HepG2 (cell line): ENCODE data around the gene CTDP1. TPM values are rescaled to one million over a fixed set of nuclear protein-coding genes. Genes with fewer than 3 reads are reported as not detected.

Experiments used
- E2F1 ChIP-seq: sonication (generic); formaldehyde crosslinking; IDR thresholded peaks from 2 replicates; pipeline ENCODE4 v1.5.0; 2020; ENCODE audit warnings: missing genetic modification reagents
- HMGXB4 ChIP-seq, 2 experiments: sonication (generic) in 1 of 2; formaldehyde crosslinking in 1 of 2; IDR thresholded peaks; 2 replicates each; pipeline versions ENCODE4 v1.4.0 to v1.6.1; 2018 to 2020; ENCODE audit warnings: missing genetic modification reagents in 2 of 2, borderline replicate concordance in 1 of 2, low read depth in 1 of 2, mild to moderate bottlenecking in 1 of 2, missing biosample characterization in 1 of 2
- HNRNPK ChIP-seq: fragments of 200-400 bp; formaldehyde crosslinking; IDR thresholded peaks from 2 replicates; pipeline ENCODE4 v1.6.1; 2018; ENCODE audit warnings: low read length, low read depth, moderate library complexity, mild to moderate bottlenecking; ENCODE audit not compliant: poor library complexity, severe bottlenecking
- HNRNPUL1 ChIP-seq: fragments of 200-400 bp; formaldehyde crosslinking; IDR thresholded peaks from 2 replicates; pipeline ENCODE4 v1.6.1; 2017; ENCODE audit warnings: low read depth, mild to moderate bottlenecking, low read length, moderate library complexity
- KDM4B ChIP-seq: sonication (generic); formaldehyde crosslinking; IDR thresholded peaks from 2 replicates; pipeline ENCODE4 v1.4.0; 2020; ENCODE audit warnings: missing genetic modification reagents
- MXI1 ChIP-seq: IDR thresholded peaks from 3 replicates; pipeline ENCODE4 v1.6.1; 2012; ENCODE audit warnings: low read depth, low read length, inconsistent platforms, borderline replicate concordance
- MYC ChIP-seq: sonication (generic); formaldehyde crosslinking; IDR thresholded peaks from 2 replicates; pipeline ENCODE4 v1.9.0; 2021; ENCODE audit warnings: missing genetic modification reagents, borderline replicate concordance
- NCOA5 ChIP-seq: sonication (generic); formaldehyde crosslinking; IDR thresholded peaks from 2 replicates; pipeline ENCODE4 v1.4.0; 2020; ENCODE audit warnings: missing genetic modification reagents
- PRDM4 ChIP-seq: sonication (generic); formaldehyde crosslinking; IDR thresholded peaks from 2 replicates; pipeline ENCODE4 v1.9.0; 2021; ENCODE audit warnings: missing genetic modification reagents, borderline replicate concordance
- SRY ChIP-seq: sonication (generic); formaldehyde crosslinking; IDR thresholded peaks from 2 replicates; pipeline ENCODE4 v1.8.0; 2022; ENCODE audit warnings: mild to moderate bottlenecking, missing genetic modification reagents
- TBL1XR1 ChIP-seq: fragments of 150-350 bp; IDR thresholded peaks from 2 replicates; pipeline ENCODE4 v1.6.1; 2014; ENCODE audit warnings: borderline replicate concordance, low read length; ENCODE audit not compliant: partially characterized antibody
- TCF7L2 ChIP-seq: IDR thresholded peaks from 2 replicates; pipeline ENCODE4 v1.6.1; 2011; ENCODE audit warnings: mild to moderate bottlenecking, low read depth, low read length, moderate library complexity
- TSC22D2 ChIP-seq: sonication (generic); formaldehyde crosslinking; IDR thresholded peaks from 2 replicates; pipeline ENCODE4 v1.5.1; 2020; ENCODE audit warnings: missing genetic modification reagents, mild to moderate bottlenecking, borderline replicate concordance
- U2AF2 ChIP-seq: fragments of 200-400 bp; formaldehyde crosslinking; IDR thresholded peaks from 2 replicates; pipeline ENCODE4 v1.6.1; 2017; ENCODE audit warnings: low read depth, mild to moderate bottlenecking, low read length
- ZKSCAN5 ChIP-seq: sonication (generic); formaldehyde crosslinking; IDR thresholded peaks from 2 replicates; pipeline ENCODE4 v1.5.1; 2020; ENCODE audit warnings: mild to moderate bottlenecking, missing genetic modification reagents
- ZNF230 ChIP-seq: sonication (generic); formaldehyde crosslinking; IDR thresholded peaks from 2 replicates; pipeline ENCODE4 v1.4.0; 2020; ENCODE audit warnings: mild to moderate bottlenecking, missing genetic modification reagents
- ZNF275 ChIP-seq: sonication (generic); formaldehyde crosslinking; IDR thresholded peaks from 2 replicates; pipeline ENCODE4 v1.8.0; 2022; ENCODE audit warnings: missing genetic modification reagents, mild to moderate bottlenecking, inconsistent platforms, borderline replicate concordance
- ZNF343 ChIP-seq: sonication (generic); formaldehyde crosslinking; IDR thresholded peaks from 2 replicates; pipeline ENCODE4 v1.4.0; 2020; ENCODE audit warnings: mild to moderate bottlenecking, missing genetic modification reagents
- ZNF367 ChIP-seq: sonication (generic); formaldehyde crosslinking; IDR thresholded peaks from 2 replicates; pipeline ENCODE4 v1.4.0; 2020; ENCODE audit warnings: missing genetic modification reagents, borderline replicate concordance
- ZNF431 ChIP-seq: sonication (generic); formaldehyde crosslinking; IDR thresholded peaks from 2 replicates; pipeline ENCODE4 v1.9.0; 2022; ENCODE audit warnings: missing genetic modification reagents, low read depth, mild to moderate bottlenecking, borderline replicate concordance
- ZNF746 ChIP-seq: sonication (generic); formaldehyde crosslinking; IDR thresholded peaks from 2 replicates; pipeline ENCODE4 v1.8.0; 2022; ENCODE audit warnings: mild to moderate bottlenecking, missing genetic modification reagents
- ZNF770 ChIP-seq: sonication (generic); formaldehyde crosslinking; IDR thresholded peaks from 2 replicates; pipeline ENCODE4 v1.5.0; 2020; ENCODE audit warnings: mild to moderate bottlenecking, missing genetic modification reagents
- polyA plus RNA-seq, 8 experiments: library from polyadenylated mRNA; depleted of rRNA in 3 of 8; stranded (reverse) in 7 of 8; unstranded in 1 of 8; fragments of >200 nt; fragmentation: Illumina TruSeq in 4 of 8; extraction: Trizol in 4 of 8; gene quantifications; 2 replicates each; pipeline versions ENCODE4 v1.2.1 to v1.2.3, GENCODE V29; 2011 to 2016; ENCODE audit warnings: low read depth in 4 of 8, missing spikeins in 1 of 8, mixed read lengths in 1 of 8; ENCODE audit not compliant: insufficient read depth in 1 of 8
- total RNA-seq, 5 experiments: library from RNA; depleted of rRNA; stranded (reverse); fragments of >200 nt; fragmentation: Illumina TruSeq; extraction: Trizol; gene quantifications; 2 replicates each; pipeline ENCODE4 v1.2.3, GENCODE V29; 2016; ENCODE audit warnings: low read depth in 1 of 5

CTDP1 gene
- total and polyA plus RNA-seq, 2 of the 13 experiments (the other 11 are each of a cell fraction or from before 2014, with no cell fraction given): 6.9 to 11.0 TPM

- no peak for TF ChIP-seq ZNF343 (CRISPR knock-in tag)
- TF ChIP-seq SRY (CRISPR knock-in tag): no peak
- TF ChIP-seq TBL1XR1: no peak
- no peak for TF ChIP-seq KDM4B (CRISPR knock-in tag)
- no peak for TF ChIP-seq HMGXB4 (CRISPR knock-in tag; IDR thresholded peaks at IDR 0.05; ENCODE audit: borderline replicate concordance in 1 of 2, low read depth in 1 of 2)
- no peak for TF ChIP-seq ZKSCAN5 (CRISPR knock-in tag)
- TF ChIP-seq E2F1 (CRISPR knock-in tag): no peak
- TF ChIP-seq TSC22D2 (CRISPR knock-in tag): no peak
- TF ChIP-seq PRDM4 (CRISPR knock-in tag): no peak
- TF ChIP-seq HNRNPUL1: no peak
- TF ChIP-seq NCOA5 (CRISPR knock-in tag): no peak
- no peak for TF ChIP-seq U2AF2
- no peak for TF ChIP-seq ZNF230 (CRISPR knock-in tag)
- no peak for TF ChIP-seq TCF7L2
- TF ChIP-seq MXI1: no peak
- no peak for TF ChIP-seq ZNF367 (CRISPR knock-in tag)
- no peak for TF ChIP-seq HNRNPK
- no peak; the same call in 1 of the 2 replicates for TF ChIP-seq ZNF746 (CRISPR knock-in tag)
- no peak for TF ChIP-seq ZNF770
- TF ChIP-seq ZNF275 (CRISPR knock-in tag): no peak
- TF ChIP-seq ZNF431 (CRISPR knock-in tag): no peak
- TF ChIP-seq MYC (CRISPR knock-in tag): no peak
Measured at GRCh38 chr18:79795446-79795845, 115.8 kb downstream of the CTDP1 start (continued).
